ENCODE results near the gene NPTX1. TPM values are rescaled to one million over a fixed set of nuclear protein-coding genes. Genes with fewer than 3 reads are reported as not detected.
A peak's percentile ranks its signal among the peaks of the same experiment; 100 is the strongest.

NPTX1 gene
- total RNA-seq, 2 experiments from 2014 or later: 8.0 to 9.3 TPM

- DNase-seq: no peak
- CTCF ChIA-PET: no interaction called here
- no peak for ATAC-seq
- H3K4me3 Mint-ChIP-seq: no peak overlapping the region
- no peaks in the 10 kb centered on the region for H3K4me1 Mint-ChIP-seq
- peaks cover 6% of the 10 kb centered on the region for H3K27me3 Mint-ChIP-seq
- H3K36me3 Mint-ChIP-seq: no peaks in the 10 kb centered on the region
- no peaks in the 10 kb centered on the region for H3K9me3 Mint-ChIP-seq (ENCODE audit: low read depth)
- no peak overlapping the region for H3K27ac Mint-ChIP-seq
Observed at GRCh38 chr17:80445726-80446110, 30.7 kb downstream of the NPTX1 start.

- H3K27me3 Mint-ChIP-seq: peaks cover 6% of the 10 kb centered on the region
- H3K36me3 Mint-ChIP-seq: no peaks in the 10 kb centered on the region
- H3K4me1 Mint-ChIP-seq: no peaks in the 10 kb centered on the region
- ATAC-seq: no peak
- no peak for DNase-seq
- H3K4me3 Mint-ChIP-seq: no peak overlapping the region
- CTCF ChIA-PET: no interaction called here
- no peak overlapping the region for H3K27ac Mint-ChIP-seq
- no peaks in the 10 kb centered on the region for H3K9me3 Mint-ChIP-seq (ENCODE audit: low read depth)
Observed at GRCh38 chr17:80445007-80445725, 31.2 kb downstream of the NPTX1 start.

GRCh38 chr17:80444644-80444979 is 31.8 kb downstream of the NPTX1 start:
- Mint-ChIP-seq H3K9me3 (ENCODE audit: low read depth) (no peaks in the 10 kb centered on the region), H3K4me1 (no peaks in the 10 kb centered on the region), H3K27ac (no peak overlapping the region), H3K4me3 (no peak overlapping the region), H3K27me3 (peaks cover 6% of the 10 kb centered on the region), H3K36me3 (no peaks in the 10 kb centered on the region)
- ATAC-seq: no peak
- DNase-seq: no peak
- CTCF ChIA-PET: no interaction called here

GRCh38 chr17:80443916-80444643 is 32.3 kb downstream of the NPTX1 start:
- Mint-ChIP-seq H3K9me3 (ENCODE audit: low read depth) (no peaks in the 10 kb centered on the region), H3K36me3 (no peaks in the 10 kb centered on the region), H3K4me3 (no peak overlapping the region), H3K27ac (no peak overlapping the region), H3K27me3 (peaks cover 6% of the 10 kb centered on the region), H3K4me1 (no peaks in the 10 kb centered on the region)
- no peak for ATAC-seq
- DNase-seq: no peak
- CTCF ChIA-PET: no interaction called here

- ATAC-seq (no peak), DNase-seq (no peak)
- Mint-ChIP-seq H3K9me3 (ENCODE audit: low read depth) (no peaks in the 10 kb centered on the region), H3K27ac (no peak overlapping the region), H3K27me3 (peaks cover 6% of the 10 kb centered on the region), H3K4me3 (no peak overlapping the region), H3K36me3 (no peaks in the 10 kb centered on the region), H3K4me1 (no peaks in the 10 kb centered on the region)
- CTCF ChIA-PET: interaction anchor here (1.6 kb wide), 1 partner anchor 16 kb away, joined by 5 read pairs; no protein-coding TSS in a partner anchor
Observed at GRCh38 chr17:80443498-80443897, 32.9 kb downstream of the NPTX1 start.

GRCh38 chr17:80442764-80443163 is 33.6 kb downstream of the NPTX1 start:
- Mint-ChIP-seq H3K27ac (no peak overlapping the region), H3K27me3 (peaks cover 6% of the 10 kb centered on the region), H3K4me3 (no peak overlapping the region), H3K36me3 (no peaks in the 10 kb centered on the region), H3K4me1 (no peaks in the 10 kb centered on the region), H3K9me3 (ENCODE audit: low read depth) (no peaks in the 10 kb centered on the region)
- CTCF ChIA-PET: interaction anchor here (1.6 kb wide), 1 partner anchor 15 kb away, joined by 5 read pairs; no protein-coding TSS in a partner anchor
- no peak for ATAC-seq
- DNase-seq: no peak

- Mint-ChIP-seq H3K4me1 (no peaks in the 10 kb centered on the region), H3K27me3 (peaks cover 6% of the 10 kb centered on the region), H3K27ac (no peak overlapping the region), H3K36me3 (no peaks in the 10 kb centered on the region), H3K4me3 (no peak overlapping the region), H3K9me3 (ENCODE audit: low read depth) (no peaks in the 10 kb centered on the region)
- ATAC-seq (no peak), DNase-seq (no peak)
- CTCF ChIA-PET: interaction anchor here (1.6 kb wide), 1 partner anchor 15 kb away, joined by 5 read pairs; no protein-coding TSS in a partner anchor
Observed at GRCh38 chr17:80442323-80442659, 34.1 kb downstream of the NPTX1 start.

- no peak overlapping the region for H3K27ac Mint-ChIP-seq
- H3K36me3 Mint-ChIP-seq: no peaks in the 10 kb centered on the region
- H3K27me3 Mint-ChIP-seq: peaks cover 6% of the 10 kb centered on the region
- H3K9me3 Mint-ChIP-seq (ENCODE audit: low read depth): no peaks in the 10 kb centered on the region
- H3K4me1 Mint-ChIP-seq: no peaks in the 10 kb centered on the region
- CTCF ChIA-PET: interaction anchor here (1.6 kb wide), 2 partner anchors 14 to 134 kb away, joined by 3 to 5 read pairs; no protein-coding TSS in a partner anchor
- ATAC-seq (no peak), DNase-seq (no peak)
- H3K4me3 Mint-ChIP-seq: no peak overlapping the region
Observed at GRCh38 chr17:80441598-80442322, 34.6 kb downstream of the NPTX1 start.

- H3K9me3 Mint-ChIP-seq (ENCODE audit: low read depth): no peaks in the 10 kb centered on the region
- H3K4me3 Mint-ChIP-seq: no peak overlapping the region
- H3K27ac Mint-ChIP-seq: no peak overlapping the region
- H3K27me3 Mint-ChIP-seq: peaks cover 6% of the 10 kb centered on the region
- peak; percentile 86 for ATAC-seq
- no peaks in the 10 kb centered on the region for H3K4me1 Mint-ChIP-seq
- no peaks in the 10 kb centered on the region for H3K36me3 Mint-ChIP-seq
- CTCF ChIA-PET: interaction anchor here (0.9 to 1.6 kb wide), 3 partner anchors 13 to 135 kb away, joined by 3 to 4 read pairs (median 3); no protein-coding TSS in a partner anchor
- peak; percentile 77 for DNase-seq
Observed at GRCh38 chr17:80441133-80441578, 35.3 kb downstream of the NPTX1 start.

GRCh38 chr17:80439499-80439898 is 36.9 kb downstream of the NPTX1 start:
- Mint-ChIP-seq H3K4me3 (no peak overlapping the region), H3K9me3 (ENCODE audit: low read depth) (no peaks in the 10 kb centered on the region), H3K27ac (no peak overlapping the region), H3K36me3 (no peaks in the 10 kb centered on the region), H3K27me3 (peaks cover 6% of the 10 kb centered on the region), H3K4me1 (no peaks in the 10 kb centered on the region)
- CTCF ChIA-PET: interaction anchor here (1.8 kb wide), 1 partner anchor 12 kb away, joined by 4 read pairs; no protein-coding TSS in a partner anchor
- no peak for DNase-seq
- no peak for ATAC-seq

- ATAC-seq (no peak), DNase-seq (no peak)
- no peak overlapping the region for H3K4me3 Mint-ChIP-seq
- CTCF ChIA-PET: interaction anchor here (1.8 kb wide), 1 partner anchor 12 kb away, joined by 4 read pairs; no protein-coding TSS in a partner anchor
- H3K36me3 Mint-ChIP-seq: no peaks in the 10 kb centered on the region
- no peak overlapping the region for H3K27ac Mint-ChIP-seq
- H3K4me1 Mint-ChIP-seq: no peaks in the 10 kb centered on the region
- H3K27me3 Mint-ChIP-seq: peaks cover 6% of the 10 kb centered on the region
- H3K9me3 Mint-ChIP-seq (ENCODE audit: low read depth): no peaks in the 10 kb centered on the region
Observed at GRCh38 chr17:80438806-80439205, 37.6 kb downstream of the NPTX1 start.

GRCh38 chr17:80437532-80437931 is 38.9 kb downstream of the NPTX1 start:
- Mint-ChIP-seq H3K27ac (no peak overlapping the region), H3K36me3 (no peaks in the 10 kb centered on the region), H3K27me3 (no peaks in the 10 kb centered on the region), H3K4me3 (no peak overlapping the region), H3K4me1 (no peaks in the 10 kb centered on the region), H3K9me3 (ENCODE audit: low read depth) (no peaks in the 10 kb centered on the region)
- CTCF ChIA-PET: interaction anchor here (1.0 kb wide), 1 partner anchor 138 kb away, joined by 3 read pairs; no protein-coding TSS in a partner anchor
- ATAC-seq (no peak), DNase-seq (no peak)

GRCh38 chr17:80433916-80434666 is 42.3 kb downstream of the NPTX1 start:
- ATAC-seq (no peak), DNase-seq (no peak)
- no peak overlapping the region for H3K4me3 Mint-ChIP-seq
- no peaks in the 10 kb centered on the region for H3K27me3 Mint-ChIP-seq
- H3K27ac Mint-ChIP-seq: no peak overlapping the region
- no peaks in the 10 kb centered on the region for H3K4me1 Mint-ChIP-seq
- CTCF ChIA-PET: no interaction called here
- H3K9me3 Mint-ChIP-seq (ENCODE audit: low read depth): no peaks in the 10 kb centered on the region
- H3K36me3 Mint-ChIP-seq: no peaks in the 10 kb centered on the region

Data from activated CD8-positive, alpha-beta memory T cell treated with anti-CD3 and anti-CD28 coated beads, Interleukin-2, amount 10 ng/mL, durations not matched to agents 7 days and 5 days (primary cell).